Osteocyte (in vitro differentiated cells): ENCODE results near the gene SPRR4. TPM values are rescaled to one million over a fixed set of nuclear protein-coding genes. Genes with fewer than 3 reads are reported as not detected.

Experiments used
- DNase-seq: peaks from one replicate; pipeline ENCODE4 v3.0.0; 2021; ENCODE audit warnings: mixed read lengths; ENCODE audit not compliant: unreplicated experiment; ENCODE audit errors: extremely low spot score
- H3K27ac Mint-ChIP-seq: one replicate; pipeline ENCODE4 v1.8.0; 2021; ENCODE audit warnings: mild to moderate bottlenecking, mixed read lengths; ENCODE audit not compliant: unreplicated experiment
- H3K27me3 Mint-ChIP-seq: one replicate; pipeline ENCODE4 v1.8.0; 2021; ENCODE audit warnings: mixed read lengths; ENCODE audit not compliant: unreplicated experiment
- H3K36me3 Mint-ChIP-seq: one replicate; pipeline ENCODE4 v1.8.0; 2021; ENCODE audit warnings: mixed read lengths; ENCODE audit not compliant: unreplicated experiment
- H3K4me1 Mint-ChIP-seq: one replicate; pipeline ENCODE4 v1.8.0; 2021; ENCODE audit warnings: mixed read lengths; ENCODE audit not compliant: unreplicated experiment
- H3K4me3 Mint-ChIP-seq: one replicate; pipeline ENCODE4 v1.8.0; 2021; ENCODE audit warnings: mild to moderate bottlenecking, moderate library complexity, mixed read lengths; ENCODE audit not compliant: unreplicated experiment
- H3K9me3 Mint-ChIP-seq: one replicate; pipeline ENCODE4 v1.8.0; 2021; ENCODE audit warnings: mixed read lengths; ENCODE audit not compliant: unreplicated experiment
- total RNA-seq: library from RNA; stranded (reverse); gene quantifications from 2 replicates; pipeline ENCODE4 v1.2.1, GENCODE V29; 2021
- TF ChIP-seq, protein P1 (sequence below): fragments of 200-600 bp; sonication (generic); IDR thresholded peaks from 2 replicates; pipeline ENCODE4 v1.5.0; 2021; ENCODE audit warnings: antibody characterized with exemption, mild to moderate bottlenecking, moderate library complexity

The SPRR4 gene
- total RNA-seq, 1 donor from 2014 or later: not detected

DNA sequence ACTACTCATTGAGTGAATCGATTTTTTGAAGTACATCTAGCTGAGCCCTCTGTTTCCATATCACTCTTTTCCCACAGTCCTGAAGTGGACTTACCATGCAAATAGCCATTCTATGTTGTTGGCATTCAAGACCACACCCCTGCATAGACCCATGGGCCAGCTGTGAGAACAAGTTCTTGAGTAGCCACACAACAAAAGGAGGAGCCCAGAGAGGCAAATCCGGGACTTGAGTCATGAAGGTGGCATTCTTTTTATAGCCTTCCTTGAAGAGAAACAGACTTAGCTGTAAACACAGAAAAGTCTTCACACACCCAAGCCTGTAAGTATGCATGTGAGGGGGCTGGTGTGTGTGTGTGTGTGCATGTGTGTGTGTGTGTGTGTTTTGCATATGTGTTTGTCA is 37.3 kb upstream of the SPRR4 start:
- no peaks in the 10 kb centered on the region for H3K27me3 Mint-ChIP-seq
- TF ChIP-seq, protein P1, sequence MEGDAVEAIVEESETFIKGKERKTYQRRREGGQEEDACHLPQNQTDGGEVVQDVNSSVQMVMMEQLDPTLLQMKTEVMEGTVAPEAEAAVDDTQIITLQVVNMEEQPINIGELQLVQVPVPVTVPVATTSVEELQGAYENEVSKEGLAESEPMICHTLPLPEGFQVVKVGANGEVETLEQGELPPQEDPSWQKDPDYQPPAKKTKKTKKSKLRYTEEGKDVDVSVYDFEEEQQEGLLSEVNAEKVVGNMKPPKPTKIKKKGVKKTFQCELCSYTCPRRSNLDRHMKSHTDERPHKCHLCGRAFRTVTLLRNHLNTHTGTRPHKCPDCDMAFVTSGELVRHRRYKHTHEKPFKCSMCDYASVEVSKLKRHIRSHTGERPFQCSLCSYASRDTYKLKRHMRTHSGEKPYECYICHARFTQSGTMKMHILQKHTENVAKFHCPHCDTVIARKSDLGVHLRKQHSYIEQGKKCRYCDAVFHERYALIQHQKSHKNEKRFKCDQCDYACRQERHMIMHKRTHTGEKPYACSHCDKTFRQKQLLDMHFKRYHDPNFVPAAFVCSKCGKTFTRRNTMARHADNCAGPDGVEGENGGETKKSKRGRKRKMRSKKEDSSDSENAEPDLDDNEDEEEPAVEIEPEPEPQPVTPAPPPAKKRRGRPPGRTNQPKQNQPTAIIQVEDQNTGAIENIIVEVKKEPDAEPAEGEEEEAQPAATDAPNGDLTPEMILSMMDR: no peak
- H3K9me3 Mint-ChIP-seq: no peaks in the 10 kb centered on the region
- peak; percentile 51 for DNase-seq
- no peak overlapping the region for H3K27ac Mint-ChIP-seq
- no peaks in the 10 kb centered on the region for H3K4me1 Mint-ChIP-seq
- H3K36me3 Mint-ChIP-seq: no peaks in the 10 kb centered on the region
- H3K4me3 Mint-ChIP-seq: no peak overlapping the region

DNA sequence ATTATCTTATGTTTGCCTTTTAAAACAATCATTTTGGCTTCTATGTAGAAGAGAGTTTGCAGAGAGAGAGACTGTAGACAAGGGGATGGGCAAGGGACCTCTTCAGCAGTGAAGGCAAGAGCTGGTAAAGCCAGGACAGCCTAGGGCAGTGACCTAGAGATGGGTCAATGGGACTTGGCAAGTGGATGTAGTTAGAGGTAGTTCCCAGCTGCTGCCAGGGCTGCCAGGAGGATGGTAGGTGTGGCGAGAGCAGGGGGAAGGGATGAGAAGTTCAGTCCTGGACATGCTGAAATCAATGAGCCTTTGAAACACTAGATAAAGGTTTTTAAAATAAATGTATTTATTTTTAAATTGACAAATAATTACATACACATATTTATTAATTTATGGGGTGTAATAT is 29.8 kb upstream of the SPRR4 start:
- H3K36me3 Mint-ChIP-seq: no peaks in the 10 kb centered on the region

DNA sequence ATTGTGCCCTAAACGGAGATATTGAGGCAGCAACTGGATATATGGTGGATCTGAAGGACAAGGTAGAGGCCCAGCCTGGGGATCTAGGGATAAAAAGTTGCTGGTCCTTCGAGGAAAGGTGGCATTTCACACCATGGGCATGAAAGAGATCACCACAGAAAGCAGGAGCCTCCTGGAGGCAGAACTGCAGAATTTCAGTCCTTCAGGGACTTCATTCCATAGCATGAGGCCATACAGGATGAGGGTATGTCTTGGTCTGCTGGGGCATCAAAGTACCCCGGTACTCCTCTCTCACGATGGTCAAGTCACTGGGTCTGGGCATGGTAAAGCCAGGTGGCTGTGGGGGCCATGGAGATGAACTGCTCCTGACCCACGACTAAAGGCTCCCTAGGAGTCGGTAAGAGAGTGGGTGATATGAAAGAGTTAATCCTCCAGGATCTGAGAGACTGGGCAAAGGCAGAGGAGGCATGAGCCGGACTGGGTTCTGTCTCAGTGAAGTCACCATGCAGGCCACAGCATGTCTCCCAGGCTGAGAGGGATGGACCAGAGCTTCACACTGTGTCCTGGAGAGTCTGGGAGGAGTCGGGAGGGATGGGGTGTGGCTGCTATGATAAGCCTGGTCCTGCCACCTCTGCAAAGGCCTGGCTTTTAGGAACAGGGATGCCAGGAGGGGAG is 29.3 kb upstream of the SPRR4 start:
- Mint-ChIP-seq H3K36me3 (no peaks in the 10 kb centered on the region), H3K27me3 (no peaks in the 10 kb centered on the region), H3K4me3 (no peak overlapping the region), H3K27ac (no peak overlapping the region), H3K9me3 (no peaks in the 10 kb centered on the region), H3K4me1 (no peaks in the 10 kb centered on the region)
- no peak for DNase-seq
- TF ChIP-seq, protein P1: no peak

More for the DNA sequence above, 29.8 kb upstream of the SPRR4 start:
- H3K9me3 Mint-ChIP-seq: no peaks in the 10 kb centered on the region
- no peak overlapping the region for H3K4me3 Mint-ChIP-seq
- TF ChIP-seq, protein P1: no peak
- no peak overlapping the region for H3K27ac Mint-ChIP-seq
- no peak for DNase-seq
- no peaks in the 10 kb centered on the region for H3K27me3 Mint-ChIP-seq
- H3K4me1 Mint-ChIP-seq: no peaks in the 10 kb centered on the region

DNA sequence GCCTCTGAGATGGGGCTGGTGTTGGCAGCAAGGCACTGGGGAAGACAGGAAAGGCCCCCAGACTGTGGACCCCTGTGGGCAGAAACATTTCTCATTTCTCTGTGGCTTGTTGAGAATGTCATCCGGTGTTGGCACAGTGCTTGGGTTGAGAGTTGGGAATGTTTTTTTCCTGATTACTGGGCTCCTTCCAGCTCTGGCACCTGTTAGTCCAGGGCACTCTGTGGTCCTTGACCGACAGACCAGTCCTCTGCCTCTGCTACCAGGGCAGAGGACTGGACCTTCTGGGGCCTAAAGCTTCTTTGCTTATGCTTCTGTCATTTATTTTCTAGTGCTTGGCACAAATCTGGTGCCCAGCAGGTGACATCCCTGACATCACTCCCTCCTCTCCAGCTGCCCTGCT is 28.3 kb upstream of the SPRR4 start:
- Mint-ChIP-seq H3K27ac (no peak overlapping the region), H3K4me1 (no peaks in the 10 kb centered on the region), H3K27me3 (no peaks in the 10 kb centered on the region), H3K4me3 (no peak overlapping the region), H3K9me3 (no peaks in the 10 kb centered on the region), H3K36me3 (no peaks in the 10 kb centered on the region)
- no peak for DNase-seq
- TF ChIP-seq, protein P1: no peak

DNA sequence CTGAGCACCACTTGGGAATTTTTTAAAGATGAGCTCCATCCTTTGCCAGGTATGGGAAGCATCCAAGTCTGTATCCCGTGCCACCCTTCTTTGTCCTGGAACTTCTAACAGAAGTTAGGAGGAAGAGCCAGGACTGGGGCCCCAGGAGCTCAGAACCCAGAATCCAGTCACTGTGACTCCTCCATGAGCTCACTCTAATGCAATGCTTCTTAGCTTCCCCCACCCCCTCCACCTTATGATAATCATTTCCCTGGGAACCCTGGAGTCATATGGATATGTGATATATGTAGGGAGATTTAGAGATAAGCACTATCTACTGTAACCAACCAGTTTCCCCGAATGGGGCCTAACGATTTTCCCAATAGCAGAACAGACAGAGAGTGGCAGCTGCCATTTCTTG is 24.2 kb upstream of the SPRR4 start:
- Mint-ChIP-seq H3K4me3 (no peak overlapping the region), H3K9me3 (no peaks in the 10 kb centered on the region), H3K36me3 (no peaks in the 10 kb centered on the region), H3K4me1 (no peaks in the 10 kb centered on the region), H3K27ac (no peak overlapping the region), H3K27me3 (no peaks in the 10 kb centered on the region)
- TF ChIP-seq, protein P1: no peak
- DNase-seq: no peak
